ENCODE results near the gene TBK1. TPM values are rescaled to one million over a fixed set of nuclear protein-coding genes. Genes with fewer than 3 reads are reported as not detected.
A peak's percentile ranks its signal among the peaks of the same experiment; 100 is the strongest.

The TBK1 gene
- polyA plus RNA-seq, 3 donors, result 14.3 to 24.7 (median 15.5) TPM

GRCh38 chr12:64456119-64456518 is 4.2 kb downstream of the TBK1 start:
- peaks cover 0 to 2% (median 0%) of the 10 kb centered on the region in 3 donors for H3K27me3 Mint-ChIP-seq (ENCODE audit: low read depth in 3 of 3)
- intact Hi-C loops (cut with micrococcal nuclease), result loop anchor here (10.0 kb wide), 2 partner anchors 51 to 169 kb away; partner anchors contain the start of gene XPOT (in 1 of the 2)
- DNase-seq, result no peak
- Histone ChIP-seq H3K36me3 (replicated peaks in 1 of 2; ENCODE audit: control insufficient read depth in 1 of 2, insufficient read depth in 2 of 2, low read length in 2 of 2) (peaks cover 9 to 33% of the 10 kb centered on the region in 2 donors), H3K4me3 (replicated peaks in 1 of 3; ENCODE audit: low read depth in 2 of 3, low read length in 3 of 3) (no peak overlapping the region), H3K4me1 (ENCODE audit: control insufficient read depth in 1 of 2, insufficient read depth in 2 of 2, low read length in 2 of 2) (peaks cover 22 to 30% of the 10 kb centered on the region in 2 donors), H3K9ac (ENCODE audit: insufficient read depth, low read length, poor library complexity, severe bottlenecking) (no peak overlapping the region), H3K9me3 (replicated peaks in 1 of 2; ENCODE audit: control insufficient read depth in 1 of 2, insufficient read depth in 1 of 2, low read length in 2 of 2) (no peaks in the 10 kb centered on the region), H3K4me2 (replicated peaks; ENCODE audit: extremely low read depth, low read length, poor library complexity, severe bottlenecking) (no peak overlapping the region), H3K79me2 (ENCODE audit: insufficient read depth, low read length) (peaks cover 95% of the 10 kb centered on the region), H2AFZ (ENCODE audit: insufficient read depth, low read depth, low read length, poor library complexity, severe bottlenecking) (no peak overlapping the region), H3K27ac (ENCODE audit: low read depth in 1 of 2, low read length in 2 of 2) (peak overlapping the region in 1 of 2 donors; percentile 60), H4K20me1 (ENCODE audit: insufficient read depth, low read length) (peaks cover 59% of the 10 kb centered on the region), H3K27me3 (ENCODE audit: control insufficient read depth in 2 of 2, insufficient read depth in 2 of 2, low read length in 2 of 2) (no peaks in the 10 kb centered on the region)
- H3K27ac Mint-ChIP-seq, result peak overlapping the region in 5 of 7 donors; percentile 4 to 87 (median 58)
- H3K4me3 Mint-ChIP-seq, result no peak overlapping the region
- TF ChIP-seq CTCF (IDR thresholded peaks at IDR 0.05), result no peak
- peaks cover 33% of the 10 kb centered on the region for H3K4me1 Mint-ChIP-seq
- no peaks in the 10 kb centered on the region for H3K9me3 Mint-ChIP-seq
- peaks cover 18 to 36% of the 10 kb centered on the region in 2 donors for H3K36me3 Mint-ChIP-seq

GRCh38 chr12:64457032-64457431 is 5.1 kb downstream of the TBK1 start:
- H3K4me3 ChIP-seq (replicated peaks in 1 of 3; ENCODE audit: low read depth in 2 of 3, low read length in 3 of 3), result no peak overlapping the region

More at GRCh38 chr12:64457032-64457431, 5.1 kb downstream of the TBK1 start:
- Histone ChIP-seq H3K27ac (ENCODE audit: low read depth in 1 of 2, low read length in 2 of 2) (peak overlapping the region in 1 of 2 donors; percentile 58), H4K20me1 (ENCODE audit: insufficient read depth, low read length) (peaks cover 68% of the 10 kb centered on the region), H3K4me2 (replicated peaks; ENCODE audit: extremely low read depth, low read length, poor library complexity, severe bottlenecking) (no peak overlapping the region), H3K36me3 (replicated peaks in 1 of 2; ENCODE audit: control insufficient read depth in 1 of 2, insufficient read depth in 2 of 2, low read length in 2 of 2) (peaks cover 16 to 42% of the 10 kb centered on the region in 2 donors), H3K9me3 (replicated peaks in 1 of 2; ENCODE audit: control insufficient read depth in 1 of 2, insufficient read depth in 1 of 2, low read length in 2 of 2) (no peaks in the 10 kb centered on the region), H2AFZ (ENCODE audit: insufficient read depth, low read depth, low read length, poor library complexity, severe bottlenecking) (no peak overlapping the region), H3K4me1 (ENCODE audit: control insufficient read depth in 1 of 2, insufficient read depth in 2 of 2, low read length in 2 of 2) (peaks cover 17 to 24% of the 10 kb centered on the region in 2 donors), H3K27me3 (ENCODE audit: control insufficient read depth in 2 of 2, insufficient read depth in 2 of 2, low read length in 2 of 2) (no peaks in the 10 kb centered on the region), H3K79me2 (ENCODE audit: insufficient read depth, low read length) (peaks cover 93% of the 10 kb centered on the region), H3K9ac (ENCODE audit: insufficient read depth, low read length, poor library complexity, severe bottlenecking) (no peak overlapping the region)
- intact Hi-C loops (cut with micrococcal nuclease), result loop anchor here (10.0 kb wide), 2 partner anchors 52 to 168 kb away; partner anchors contain the start of gene XPOT (in 1 of the 2)
- peak overlapping the region; percentile 5 to 73 (median 69) for H3K27ac Mint-ChIP-seq
- no peak for TF ChIP-seq CTCF (IDR thresholded peaks at IDR 0.05)
- H3K4me3 Mint-ChIP-seq, result no peak overlapping the region
- WGBS (ENCODE audit: insufficient coverage), result 100% methylated on average over 2 of the region's 6 CpGs
- H3K4me1 Mint-ChIP-seq, result peaks cover 28% of the 10 kb centered on the region
- H3K27me3 Mint-ChIP-seq (ENCODE audit: low read depth in 3 of 3), result peaks cover 0 to 2% (median 0%) of the 10 kb centered on the region in 3 donors
- DNase-seq, result peak; percentile 42 to 71 (median 52)
- H3K36me3 Mint-ChIP-seq, result peaks cover 26 to 43% of the 10 kb centered on the region in 2 donors
- H3K9me3 Mint-ChIP-seq, result no peaks in the 10 kb centered on the region

All from CD14-positive monocyte (primary cell).